Measurements from ENCODE around the gene MMS22L.
"Not testable (repeated sequence)": the region's sequence is repeated elsewhere in the genome, so short reads cannot be mapped to it uniquely, and the experiment has no call there.

MMS22L gene

DNA sequence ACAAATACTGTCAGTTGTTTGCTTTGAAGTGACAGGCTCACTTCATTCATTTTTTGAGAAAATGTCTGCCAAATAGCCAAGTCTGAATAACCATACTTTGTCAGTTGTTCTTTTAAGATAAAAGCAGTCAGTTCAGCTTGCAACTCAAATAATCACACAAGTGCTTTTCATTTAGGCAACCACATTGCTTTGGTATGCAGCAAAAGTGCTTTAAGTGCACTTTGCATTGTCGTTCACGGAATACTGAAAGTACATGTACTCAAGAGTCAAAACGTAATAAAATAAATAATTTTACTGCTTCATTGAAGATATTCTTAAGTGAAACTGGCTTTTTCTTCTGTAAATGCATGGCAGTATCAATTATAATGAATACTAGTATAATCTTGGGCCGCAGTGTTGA is 107.2 kb downstream of the MMS22L start:
- no peak for DNase-seq (ENCODE audit: low spot score)
- TF ChIP-seq, protein P1, sequence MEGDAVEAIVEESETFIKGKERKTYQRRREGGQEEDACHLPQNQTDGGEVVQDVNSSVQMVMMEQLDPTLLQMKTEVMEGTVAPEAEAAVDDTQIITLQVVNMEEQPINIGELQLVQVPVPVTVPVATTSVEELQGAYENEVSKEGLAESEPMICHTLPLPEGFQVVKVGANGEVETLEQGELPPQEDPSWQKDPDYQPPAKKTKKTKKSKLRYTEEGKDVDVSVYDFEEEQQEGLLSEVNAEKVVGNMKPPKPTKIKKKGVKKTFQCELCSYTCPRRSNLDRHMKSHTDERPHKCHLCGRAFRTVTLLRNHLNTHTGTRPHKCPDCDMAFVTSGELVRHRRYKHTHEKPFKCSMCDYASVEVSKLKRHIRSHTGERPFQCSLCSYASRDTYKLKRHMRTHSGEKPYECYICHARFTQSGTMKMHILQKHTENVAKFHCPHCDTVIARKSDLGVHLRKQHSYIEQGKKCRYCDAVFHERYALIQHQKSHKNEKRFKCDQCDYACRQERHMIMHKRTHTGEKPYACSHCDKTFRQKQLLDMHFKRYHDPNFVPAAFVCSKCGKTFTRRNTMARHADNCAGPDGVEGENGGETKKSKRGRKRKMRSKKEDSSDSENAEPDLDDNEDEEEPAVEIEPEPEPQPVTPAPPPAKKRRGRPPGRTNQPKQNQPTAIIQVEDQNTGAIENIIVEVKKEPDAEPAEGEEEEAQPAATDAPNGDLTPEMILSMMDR (IDR thresholded peaks at IDR 0.05; ENCODE audit: extremely low read depth, insufficient read depth, missing control alignments) = no peak
- in situ Hi-C loops (cut with MboI; ENCODE audit: low pct_unique_long_range_greater_than_20kb, low sequenced_read_pairs, unreplicated experiment) = no loop called here

DNA sequence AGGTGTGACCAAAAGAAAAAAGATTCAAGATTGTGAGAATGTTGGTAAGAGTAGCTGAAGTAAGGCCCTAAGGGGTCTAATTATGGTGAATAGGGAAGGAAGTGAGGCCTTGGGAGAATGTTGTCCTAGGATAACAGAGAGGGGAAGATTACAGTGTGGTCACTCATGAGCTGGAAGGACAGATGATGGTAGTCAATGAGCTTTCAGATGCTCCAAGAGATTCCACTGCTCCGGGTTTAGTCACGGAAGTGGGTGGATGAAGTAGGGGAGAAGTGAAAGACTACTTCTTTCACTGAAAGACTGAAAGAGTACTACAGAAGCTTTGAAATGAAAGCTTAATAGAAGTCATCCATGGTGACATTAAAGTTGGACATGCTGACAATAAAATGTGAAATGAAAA is 108.5 kb downstream of the MMS22L start:
- DNase-seq (ENCODE audit: low spot score) = no peak
- TF ChIP-seq, protein P1 (IDR thresholded peaks at IDR 0.05; ENCODE audit: extremely low read depth, insufficient read depth, missing control alignments) = no peak

DNA sequence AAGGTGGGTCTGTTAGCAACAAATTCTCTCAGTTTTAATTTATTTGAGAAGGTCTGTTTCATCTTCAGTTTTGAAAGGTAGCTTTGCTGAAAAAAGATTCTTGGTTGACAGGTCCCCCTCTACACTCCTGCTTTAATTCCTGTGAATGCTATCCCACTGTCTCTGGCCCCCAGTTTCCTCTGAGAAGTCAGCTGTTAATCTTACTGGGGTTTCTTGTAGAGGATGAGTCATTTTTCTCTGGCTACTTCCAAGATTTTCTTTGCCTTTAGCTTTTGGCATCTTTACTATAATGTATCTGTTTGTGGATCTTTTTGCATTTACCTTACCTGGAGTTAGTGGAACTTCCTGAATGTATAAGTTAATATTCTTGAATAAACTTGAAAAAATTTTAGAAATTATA is 122.7 kb downstream of the MMS22L start:
- DNase-seq (ENCODE audit: low spot score) = no peak
- in situ Hi-C loops (cut with MboI; ENCODE audit: low pct_unique_long_range_greater_than_20kb, low sequenced_read_pairs, unreplicated experiment) = no loop called here
- TF ChIP-seq, protein P1 (IDR thresholded peaks at IDR 0.05; ENCODE audit: extremely low read depth, insufficient read depth, missing control alignments) = no peak

More for the DNA sequence above, 108.5 kb downstream of the MMS22L start:
- in situ Hi-C loops (cut with MboI; ENCODE audit: low pct_unique_long_range_greater_than_20kb, low sequenced_read_pairs, unreplicated experiment) = no loop called here

DNA sequence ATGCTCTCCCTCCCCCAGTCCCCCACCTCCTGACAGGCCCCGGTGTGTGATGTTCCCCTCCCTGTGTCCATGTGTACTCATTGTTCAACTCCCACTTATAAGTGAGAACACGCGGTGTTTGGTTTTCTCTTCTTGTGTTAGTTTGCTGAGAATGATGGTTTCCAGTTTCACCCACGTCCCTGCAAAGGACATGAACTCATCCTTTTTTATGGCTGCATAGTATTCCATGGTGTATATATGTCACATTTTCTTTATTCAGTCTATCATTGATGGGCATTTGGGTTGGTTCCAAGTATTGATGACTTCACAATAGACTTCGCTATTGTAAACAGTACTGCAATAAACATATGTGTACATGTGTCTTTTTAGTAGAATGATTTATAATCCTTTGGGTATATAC is 127.6 kb downstream of the MMS22L start:
- DNase-seq (ENCODE audit: low spot score); in situ Hi-C loops (cut with MboI; ENCODE audit: low pct_unique_long_range_greater_than_20kb, low sequenced_read_pairs, unreplicated experiment): not testable (repeated sequence)

DNA sequence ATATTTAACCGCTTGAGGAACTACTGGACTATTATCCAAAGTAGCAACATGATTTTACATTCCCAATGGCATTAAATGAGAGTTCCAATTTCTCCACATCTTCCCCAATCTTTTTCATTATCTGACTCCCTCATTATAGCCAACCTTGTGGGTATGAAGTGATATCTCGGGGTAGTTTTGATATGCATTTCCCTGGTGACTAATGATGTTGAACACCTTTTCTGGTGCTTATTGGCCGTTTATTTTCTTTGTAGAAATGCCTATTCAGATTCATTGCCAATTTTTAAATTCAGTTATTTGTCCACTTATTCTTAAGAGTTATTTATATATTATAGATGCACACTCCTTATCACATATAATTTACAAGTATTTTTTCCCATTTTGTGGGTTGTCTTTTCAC is 129.0 kb downstream of the MMS22L start:
- in situ Hi-C loops (cut with MboI; ENCODE audit: low pct_unique_long_range_greater_than_20kb, low sequenced_read_pairs, unreplicated experiment) = no loop called here
- TF ChIP-seq, protein P1 (IDR thresholded peaks at IDR 0.05; ENCODE audit: extremely low read depth, insufficient read depth, missing control alignments) = no peak
- DNase-seq (ENCODE audit: low spot score) = no peak

DNA sequence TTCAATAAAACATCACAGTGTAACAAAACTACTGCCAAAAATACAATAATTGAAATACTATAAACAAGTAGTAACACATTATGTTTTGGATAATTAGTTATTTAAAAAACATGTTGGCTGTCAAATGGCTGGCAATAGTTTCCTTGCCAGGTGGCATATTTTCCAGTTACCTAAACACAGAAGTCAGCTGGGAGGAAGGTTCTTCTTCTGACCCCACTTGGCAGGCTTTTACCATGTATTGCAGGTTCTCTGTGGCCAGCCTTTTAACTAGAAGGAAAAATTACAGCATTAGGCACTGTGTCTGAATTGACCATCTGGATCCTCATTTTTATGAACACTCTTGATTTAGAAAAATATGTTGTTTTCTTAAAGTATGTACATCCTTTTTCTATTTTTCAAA is 131.4 kb downstream of the MMS22L start:
- in situ Hi-C loops (cut with MboI; ENCODE audit: low pct_unique_long_range_greater_than_20kb, low sequenced_read_pairs, unreplicated experiment) = no loop called here
- DNase-seq (ENCODE audit: low spot score) = no peak
- TF ChIP-seq, protein P1 (IDR thresholded peaks at IDR 0.05; ENCODE audit: extremely low read depth, insufficient read depth, missing control alignments) = no peak

DNA sequence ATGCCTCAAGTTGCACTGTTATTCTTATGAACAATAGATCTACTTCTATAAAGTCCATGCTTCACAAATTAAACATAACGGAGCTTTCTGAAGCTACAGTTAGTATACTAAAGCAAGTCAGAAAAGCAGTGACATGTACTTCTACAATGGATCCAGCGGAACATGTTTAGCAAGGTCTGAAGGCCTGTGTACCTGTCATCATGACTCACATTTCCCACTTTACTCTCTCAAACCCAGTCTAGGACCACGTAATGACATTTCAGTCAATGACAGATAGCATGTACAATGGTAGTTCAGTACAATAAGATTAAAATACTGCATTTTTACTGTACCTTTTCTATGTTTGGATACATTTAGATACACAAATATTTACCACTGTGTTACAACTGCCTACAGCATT is 132.1 kb downstream of the MMS22L start:
- TF ChIP-seq, protein P1 (IDR thresholded peaks at IDR 0.05; ENCODE audit: extremely low read depth, insufficient read depth, missing control alignments) = no peak
- in situ Hi-C loops (cut with MboI; ENCODE audit: low pct_unique_long_range_greater_than_20kb, low sequenced_read_pairs, unreplicated experiment) = no loop called here
- no peak for DNase-seq (ENCODE audit: low spot score)

Data from GM13977 (cell line).